Measurements from ENCODE around the gene NEO1. TPM values are rescaled to one million over a fixed set of nuclear protein-coding genes. Genes with fewer than 3 reads are reported as not detected.

NEO1 gene
- total RNA-seq, 1 experiment from 2014 or later: 12.4 TPM

DNA sequence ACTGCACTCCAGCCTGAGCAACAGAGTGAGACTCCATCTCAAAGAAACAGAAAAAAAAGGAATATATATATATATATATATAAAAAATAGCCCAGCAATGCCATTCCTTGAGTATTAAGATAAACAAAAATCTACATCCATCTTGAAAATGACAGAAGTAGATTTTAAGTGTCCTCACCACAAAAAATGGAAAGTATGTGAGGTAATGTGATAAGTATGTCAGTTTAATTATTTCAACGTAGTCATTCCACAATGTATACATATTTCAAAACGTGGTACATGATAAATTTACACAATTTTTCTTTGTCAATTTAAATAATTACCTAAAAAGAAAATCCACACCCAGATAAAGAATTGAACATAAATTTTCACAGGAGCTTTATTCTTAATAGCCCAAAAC is 261.6 kb downstream of the NEO1 start:
- Mint-ChIP-seq H3K27ac (ENCODE audit: unreplicated experiment) (no peak overlapping the region), H3K4me1 (ENCODE audit: low read depth, unreplicated experiment) (no peaks in the 10 kb centered on the region), H3K27me3 (ENCODE audit: insufficient read depth, unreplicated experiment) (peaks cover 18% of the 10 kb centered on the region), H3K36me3 (ENCODE audit: insufficient read depth, unreplicated experiment) (no peaks in the 10 kb centered on the region), H3K4me3 (ENCODE audit: unreplicated experiment) (no peak overlapping the region), H3K9me3 (ENCODE audit: unreplicated experiment) (no peaks in the 10 kb centered on the region)
- TF ChIP-seq, protein P1, sequence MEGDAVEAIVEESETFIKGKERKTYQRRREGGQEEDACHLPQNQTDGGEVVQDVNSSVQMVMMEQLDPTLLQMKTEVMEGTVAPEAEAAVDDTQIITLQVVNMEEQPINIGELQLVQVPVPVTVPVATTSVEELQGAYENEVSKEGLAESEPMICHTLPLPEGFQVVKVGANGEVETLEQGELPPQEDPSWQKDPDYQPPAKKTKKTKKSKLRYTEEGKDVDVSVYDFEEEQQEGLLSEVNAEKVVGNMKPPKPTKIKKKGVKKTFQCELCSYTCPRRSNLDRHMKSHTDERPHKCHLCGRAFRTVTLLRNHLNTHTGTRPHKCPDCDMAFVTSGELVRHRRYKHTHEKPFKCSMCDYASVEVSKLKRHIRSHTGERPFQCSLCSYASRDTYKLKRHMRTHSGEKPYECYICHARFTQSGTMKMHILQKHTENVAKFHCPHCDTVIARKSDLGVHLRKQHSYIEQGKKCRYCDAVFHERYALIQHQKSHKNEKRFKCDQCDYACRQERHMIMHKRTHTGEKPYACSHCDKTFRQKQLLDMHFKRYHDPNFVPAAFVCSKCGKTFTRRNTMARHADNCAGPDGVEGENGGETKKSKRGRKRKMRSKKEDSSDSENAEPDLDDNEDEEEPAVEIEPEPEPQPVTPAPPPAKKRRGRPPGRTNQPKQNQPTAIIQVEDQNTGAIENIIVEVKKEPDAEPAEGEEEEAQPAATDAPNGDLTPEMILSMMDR (IDR thresholded peaks at IDR 0.05; ENCODE audit: insufficient read depth in 1 of 2, low read depth in 1 of 2, low read length in 1 of 2, severe bottlenecking in 1 of 2, unreplicated experiment in 1 of 2): no peak
- no peaks in the 10 kb centered on the region for H3K9me3 ChIP-seq
- ChIA-PET CTCF (no interaction called here), POLR2A (no interaction called here)
- BruUV-seq (replicated peaks): no TSS peak
- H3K36me3 ChIP-seq (ENCODE audit: control insufficient read depth, insufficient read depth, low read length): no peaks in the 10 kb centered on the region
- intact Hi-C loops (cut with micrococcal nuclease; ENCODE audit: unreplicated experiment): no loop called here
- no peak for DNase-seq
- H3K4me3 ChIP-seq (ENCODE audit: low read depth, low read length): no peak overlapping the region
- no peaks in the 10 kb centered on the region for H3K27me3 ChIP-seq (replicated peaks; ENCODE audit: control insufficient read depth, insufficient read depth, low read length)
- no peaks in the 10 kb centered on the region for H3K4me1 ChIP-seq

DNA sequence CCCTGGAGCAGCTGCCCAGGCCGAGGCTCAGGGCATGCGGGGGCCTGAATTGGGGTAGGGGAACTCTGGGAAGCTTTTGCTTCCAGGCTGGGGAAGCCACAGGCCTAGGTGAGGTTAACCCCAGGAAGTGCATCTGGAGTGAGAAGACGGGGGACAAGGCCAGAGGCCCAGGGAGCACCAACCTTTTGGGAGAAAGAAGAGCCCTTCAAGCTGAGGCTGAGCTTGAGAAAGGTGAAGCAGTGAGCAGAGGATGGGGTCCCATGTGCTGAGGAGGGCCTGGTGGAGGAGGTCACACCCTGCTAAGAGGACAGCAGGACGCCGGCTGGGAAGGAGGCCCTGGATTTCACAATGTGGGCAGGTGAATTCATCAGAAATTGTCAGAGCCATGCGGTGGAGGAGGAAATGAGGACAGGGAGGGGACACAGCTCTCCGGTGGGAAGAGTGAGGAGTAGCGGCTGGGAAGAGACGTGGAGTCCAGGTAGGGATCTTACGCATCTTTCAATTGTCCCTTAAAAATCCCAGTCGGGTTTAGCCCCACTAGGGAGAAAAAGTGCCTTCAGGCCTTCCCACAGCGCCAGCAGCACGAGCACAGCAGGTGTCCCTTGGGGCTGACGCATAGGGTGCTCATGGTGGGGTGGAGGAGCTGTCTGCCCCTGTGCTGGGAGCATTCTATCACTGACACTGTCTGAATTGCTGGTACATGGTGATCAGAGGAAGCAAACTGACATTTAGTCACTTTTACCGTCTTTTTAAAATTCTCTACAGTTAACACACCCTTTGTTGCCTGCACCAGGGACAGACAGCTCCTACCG is 265.6 kb downstream of the NEO1 start:
- POLR2A ChIA-PET: no interaction called here
- no peaks in the 10 kb centered on the region for H3K36me3 Mint-ChIP-seq (ENCODE audit: insufficient read depth, unreplicated experiment)
- DNase-seq: no peak
- intact Hi-C loops (cut with micrococcal nuclease; ENCODE audit: unreplicated experiment): no loop called here
- CTCF ChIA-PET: no interaction called here
- Histone ChIP-seq H3K36me3 (ENCODE audit: control insufficient read depth, insufficient read depth, low read length) (no peaks in the 10 kb centered on the region), H3K9me3 (no peaks in the 10 kb centered on the region), H3K27me3 (replicated peaks; ENCODE audit: control insufficient read depth, insufficient read depth, low read length) (no peaks in the 10 kb centered on the region), H3K4me1 (no peaks in the 10 kb centered on the region), H3K4me3 (ENCODE audit: low read depth, low read length) (no peak overlapping the region)
- H3K27ac Mint-ChIP-seq (ENCODE audit: unreplicated experiment): no peak overlapping the region
- H3K4me3 Mint-ChIP-seq (ENCODE audit: unreplicated experiment): no peak overlapping the region
- TF ChIP-seq, protein P1 (IDR thresholded peaks at IDR 0.05; ENCODE audit: insufficient read depth in 1 of 2, low read depth in 1 of 2, low read length in 1 of 2, severe bottlenecking in 1 of 2, unreplicated experiment in 1 of 2): no peak
- BruUV-seq (replicated peaks): no TSS peak
- no peaks in the 10 kb centered on the region for H3K4me1 Mint-ChIP-seq (ENCODE audit: low read depth, unreplicated experiment)
- no peaks in the 10 kb centered on the region for H3K9me3 Mint-ChIP-seq (ENCODE audit: unreplicated experiment)
- peaks cover 24% of the 10 kb centered on the region for H3K27me3 Mint-ChIP-seq (ENCODE audit: insufficient read depth, unreplicated experiment)

DNA sequence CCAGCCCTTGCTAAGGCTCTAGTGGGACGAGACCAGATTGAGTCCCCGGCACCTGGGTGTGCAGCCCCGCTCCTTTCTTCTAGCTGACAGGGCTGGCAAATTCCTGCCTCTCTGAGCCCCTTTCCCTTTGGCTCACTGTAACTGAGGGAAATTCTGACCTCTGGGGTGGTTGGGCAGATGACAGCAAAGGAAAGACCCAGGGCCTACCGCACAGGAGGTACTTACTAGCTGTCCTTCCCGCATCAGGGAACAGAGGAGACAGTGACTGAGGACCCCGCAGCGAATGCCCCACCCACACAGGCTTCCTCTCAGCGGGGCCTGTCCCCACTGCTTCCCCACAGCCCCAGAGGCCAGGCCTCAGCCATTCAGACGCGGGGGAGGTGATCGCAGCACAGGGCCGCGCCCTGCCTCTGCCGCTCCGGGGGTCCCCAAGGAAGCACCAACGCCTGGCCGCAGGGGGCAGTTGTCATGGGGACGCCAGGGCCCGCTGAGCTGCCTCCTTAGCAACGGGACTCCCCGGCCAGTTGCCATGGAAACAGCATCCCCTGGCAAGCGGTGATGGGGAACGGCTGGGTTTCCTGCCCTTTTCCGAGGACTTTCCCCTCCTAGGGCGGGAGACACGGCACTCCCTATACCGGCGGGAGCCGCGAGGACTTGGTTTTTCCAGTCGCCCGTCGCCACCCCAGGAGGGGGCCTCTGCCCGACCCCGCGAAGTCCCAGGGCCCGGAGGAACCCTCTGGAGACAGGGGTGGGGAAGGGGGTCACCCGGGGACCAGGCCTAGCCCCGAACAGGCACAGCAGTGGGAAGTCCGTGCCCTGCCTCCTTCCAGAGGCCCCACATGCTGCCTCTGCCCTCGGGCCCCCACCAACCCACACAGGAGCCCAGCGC is 266.4 kb downstream of the NEO1 start:
- H3K36me3 ChIP-seq (ENCODE audit: control insufficient read depth, insufficient read depth, low read length): no peaks in the 10 kb centered on the region
- H3K4me3 Mint-ChIP-seq (ENCODE audit: unreplicated experiment): no peak overlapping the region
- intact Hi-C loops (cut with micrococcal nuclease; ENCODE audit: unreplicated experiment): no loop called here
- no peaks in the 10 kb centered on the region for H3K9me3 ChIP-seq
- ChIA-PET CTCF (no interaction called here), POLR2A (no interaction called here)
- no peaks in the 10 kb centered on the region for H3K4me1 ChIP-seq
- BruUV-seq (replicated peaks): no TSS peak
- no peak overlapping the region for H3K4me3 ChIP-seq (ENCODE audit: low read depth, low read length)
- H3K27me3 Mint-ChIP-seq (ENCODE audit: insufficient read depth, unreplicated experiment): peaks cover 24% of the 10 kb centered on the region
- H3K27me3 ChIP-seq (replicated peaks; ENCODE audit: control insufficient read depth, insufficient read depth, low read length): no peaks in the 10 kb centered on the region
- H3K4me1 Mint-ChIP-seq (ENCODE audit: low read depth, unreplicated experiment): no peaks in the 10 kb centered on the region
- DNase-seq: no peak
- H3K9me3 Mint-ChIP-seq (ENCODE audit: unreplicated experiment): no peaks in the 10 kb centered on the region
- no peak overlapping the region for H3K27ac Mint-ChIP-seq (ENCODE audit: unreplicated experiment)
- TF ChIP-seq, protein P1 (IDR thresholded peaks at IDR 0.05; ENCODE audit: insufficient read depth in 1 of 2, low read depth in 1 of 2, low read length in 1 of 2, severe bottlenecking in 1 of 2, unreplicated experiment in 1 of 2): no peak
- no peaks in the 10 kb centered on the region for H3K36me3 Mint-ChIP-seq (ENCODE audit: insufficient read depth, unreplicated experiment)
